ENCODE data around the gene HOXA5.

Gene HOXA5

DNA sequence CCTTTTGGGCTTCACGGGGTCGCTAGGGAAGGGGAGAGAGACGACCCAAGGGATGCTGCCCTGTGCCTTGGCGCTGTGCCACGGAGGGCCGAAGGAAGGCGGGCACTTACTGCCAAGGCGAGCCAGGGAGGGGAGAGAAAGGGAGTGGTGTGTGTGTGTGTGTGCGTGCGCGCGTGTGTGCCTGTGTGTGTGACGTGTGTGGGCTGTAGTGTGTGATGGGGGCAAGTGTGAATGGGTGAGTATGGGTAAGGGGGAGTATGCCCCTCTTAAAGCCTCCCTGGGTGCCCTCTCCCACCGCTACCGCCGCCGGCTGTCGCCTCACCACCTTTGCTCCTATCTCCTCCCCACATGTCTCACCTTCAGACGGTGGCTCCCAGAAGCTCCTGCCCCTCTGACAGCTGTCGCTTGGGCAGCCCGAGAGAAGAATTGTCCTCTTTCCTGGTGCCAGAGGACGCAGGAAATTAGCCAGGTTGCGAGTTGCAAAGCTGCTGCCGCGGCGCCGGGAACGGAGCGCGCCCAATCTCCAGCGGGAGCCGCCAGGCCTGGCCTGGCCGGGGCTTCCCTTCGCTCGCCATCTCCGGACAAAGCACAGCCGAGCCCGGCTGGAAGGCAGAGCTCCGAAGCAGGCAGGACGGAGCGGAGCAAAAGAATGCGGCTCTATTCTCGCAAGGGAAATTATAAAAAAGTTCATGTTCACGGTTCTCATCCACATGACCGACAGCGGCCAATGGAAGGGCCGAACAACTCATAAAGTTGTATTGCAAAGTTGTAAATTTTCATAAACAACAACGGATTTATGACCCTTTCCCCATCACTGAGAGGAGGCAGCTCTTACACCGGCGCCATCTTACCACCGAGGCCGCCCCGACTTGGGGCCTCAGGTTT lies 8.7 kb upstream of the HOXA5 start, which contains the start of gene HOXA3:
Gene HOXA3 (minus strand): TSS at position 653 of the 885 bp plus-strand sequence. CDS start 41,943 bp downstream, outside the sequence.
- intact Hi-C loops (cut with DNase I): no loop called here
- DNase-seq: peak in 3 of 10 donors; percentile 9 to 80 (median 29)

DNA sequence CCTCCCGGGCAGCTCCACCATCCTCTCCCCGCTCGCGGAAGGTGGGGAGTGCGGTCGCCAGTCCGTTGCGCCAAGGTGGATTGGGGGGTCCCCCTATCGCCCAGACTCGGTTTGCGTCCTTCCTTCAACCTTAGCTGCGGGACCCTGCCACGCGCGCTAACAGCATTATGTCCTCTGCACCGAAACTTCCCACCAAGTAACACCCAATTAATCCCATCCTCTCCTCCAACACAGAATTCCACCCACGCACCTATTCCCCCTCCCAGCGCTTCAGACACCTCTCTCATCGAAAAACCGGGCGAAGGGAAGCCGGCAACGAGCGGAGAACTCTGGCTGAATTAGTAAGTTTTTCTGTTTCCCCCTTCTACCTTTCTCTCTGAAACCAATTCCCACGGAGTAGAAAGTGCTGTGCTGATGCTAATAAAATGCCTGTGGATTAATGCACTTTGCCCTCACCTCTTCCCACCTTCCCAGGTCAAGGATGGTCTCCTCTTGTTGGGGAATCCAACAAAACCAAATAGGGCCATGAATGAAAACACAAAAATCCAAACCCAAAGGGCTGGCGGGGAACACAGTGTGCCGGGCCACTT lies 8.0 kb upstream of the HOXA5 start:
- DNase-seq: peak in 2 of 10 donors; percentile 13 to 69
- intact Hi-C loops (cut with DNase I): no loop called here

DNA sequence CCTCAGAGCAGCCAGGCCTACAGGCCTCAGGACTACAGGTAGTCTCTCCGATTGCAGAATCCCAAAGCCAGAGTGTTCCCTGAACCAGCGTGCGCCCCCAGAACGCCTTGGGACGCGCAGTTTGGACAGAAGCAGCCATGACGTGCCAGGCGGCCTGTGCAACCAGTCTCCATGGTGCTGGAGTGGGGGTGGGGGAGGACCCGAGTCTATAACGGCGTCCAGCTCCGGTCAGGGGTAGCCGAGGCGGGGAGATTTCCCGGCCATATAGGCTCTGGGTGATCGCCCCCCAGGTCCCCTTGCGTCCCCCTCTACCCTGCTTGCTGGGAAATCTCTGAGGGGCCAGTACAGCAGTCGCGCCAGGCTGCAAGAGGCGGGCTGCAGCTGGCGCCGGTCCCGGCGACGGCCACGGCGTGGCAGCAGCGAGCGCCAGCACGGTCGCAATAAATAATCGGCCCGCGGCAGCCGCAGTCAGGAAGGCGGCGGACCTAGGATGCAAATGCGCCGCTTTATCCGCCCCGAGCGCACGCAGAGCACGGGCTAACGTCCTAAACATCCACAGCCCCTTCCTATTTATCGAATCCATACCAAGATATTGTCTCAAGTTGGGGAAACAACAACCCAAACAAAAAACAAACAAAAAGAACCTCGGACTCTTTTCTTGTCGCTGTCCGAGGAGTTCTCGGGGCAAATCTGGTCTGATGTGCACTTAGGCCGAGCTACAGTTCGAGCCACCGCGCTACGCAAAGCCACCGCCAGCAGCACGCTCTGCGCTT lies 7.3 kb upstream of the HOXA5 start:
- DNase-seq: peak in 7 of 10 donors; percentile 28 to 85 (median 52)
- intact Hi-C loops (cut with DNase I): no loop called here

DNA sequence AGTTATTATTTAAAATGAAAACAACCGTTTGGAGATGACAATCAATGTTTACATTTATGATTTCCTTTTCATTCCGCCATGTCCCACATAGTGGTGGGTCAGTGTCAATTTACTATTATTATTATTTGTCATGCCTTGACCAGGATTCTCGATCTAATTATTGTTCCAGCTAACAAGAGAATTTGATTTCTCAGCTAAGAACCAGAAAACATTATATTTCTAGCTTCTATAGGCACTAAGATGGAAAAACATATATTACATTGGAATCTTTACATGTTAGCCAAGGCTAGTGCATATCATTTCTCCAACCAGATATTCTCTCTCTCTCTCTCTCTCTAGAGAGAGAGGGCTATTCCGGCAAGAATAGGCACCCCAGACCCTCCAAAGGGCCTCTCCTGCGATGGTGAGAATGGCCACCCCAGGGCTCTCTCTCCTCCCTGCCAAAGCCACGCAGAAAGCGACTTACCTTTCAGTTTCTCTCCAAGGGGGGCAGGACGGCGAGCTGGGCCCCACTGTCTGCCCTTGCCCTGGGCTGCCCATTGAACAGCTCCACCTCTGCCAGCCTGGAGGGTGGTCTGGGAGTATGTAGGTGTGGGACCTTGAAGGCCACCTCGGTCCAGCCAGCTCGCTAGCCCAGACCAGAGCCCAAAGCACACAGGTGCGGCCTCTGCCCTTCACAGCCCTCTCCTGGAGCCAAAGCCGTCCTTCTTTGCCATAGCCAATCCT lies 6.5 kb upstream of the HOXA5 start:
- intact Hi-C loops (cut with DNase I): no loop called here
- DNase-seq: peak in 3 of 10 donors; percentile 5 to 55 (median 38)

DNA sequence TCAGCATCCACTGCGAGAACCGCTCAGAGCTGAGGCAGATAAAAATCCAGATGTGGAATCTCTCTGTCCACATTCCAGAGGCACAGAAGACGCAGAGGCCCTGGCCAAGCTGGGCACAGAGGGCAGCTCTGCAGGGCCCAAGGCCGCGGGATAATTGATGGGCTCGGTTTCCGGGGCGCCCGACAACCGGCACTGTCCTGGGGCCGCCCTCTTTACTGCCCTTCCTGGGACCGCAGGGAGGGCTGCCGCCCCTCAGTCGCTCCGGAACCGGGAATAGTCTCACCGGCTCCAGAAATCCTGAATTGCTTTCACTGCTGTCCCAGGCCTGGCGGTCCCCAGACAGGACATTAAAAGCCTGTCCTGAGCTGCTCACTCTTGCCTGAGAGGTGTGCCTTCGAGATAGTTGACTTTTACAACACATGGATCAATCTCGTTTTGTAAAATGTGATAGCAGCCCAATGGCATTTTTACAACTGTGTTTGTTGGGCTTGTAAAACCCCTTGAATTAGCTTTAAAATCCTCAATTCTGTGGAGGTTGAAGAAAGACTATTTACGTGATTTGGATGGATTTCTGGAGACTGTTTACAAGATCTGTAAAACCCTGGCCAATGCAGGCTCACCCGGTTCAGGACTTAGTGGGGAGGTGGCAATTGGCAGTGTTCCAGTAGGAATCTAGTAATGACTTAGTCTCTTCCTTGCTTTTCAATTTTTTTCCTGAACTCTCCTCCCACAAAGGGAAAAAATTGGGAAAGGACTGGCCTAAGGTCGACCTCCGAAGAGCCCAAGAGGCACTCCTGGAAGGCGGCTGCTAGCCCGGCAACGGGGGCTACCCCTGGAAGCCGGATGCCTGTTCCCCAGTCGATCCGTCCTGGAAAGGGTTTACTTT lies 5.5 kb upstream of the HOXA5 start:
- intact Hi-C loops (cut with DNase I): no loop called here
- peak in 2 of 10 donors; percentile 62 to 67 for DNase-seq

DNA sequence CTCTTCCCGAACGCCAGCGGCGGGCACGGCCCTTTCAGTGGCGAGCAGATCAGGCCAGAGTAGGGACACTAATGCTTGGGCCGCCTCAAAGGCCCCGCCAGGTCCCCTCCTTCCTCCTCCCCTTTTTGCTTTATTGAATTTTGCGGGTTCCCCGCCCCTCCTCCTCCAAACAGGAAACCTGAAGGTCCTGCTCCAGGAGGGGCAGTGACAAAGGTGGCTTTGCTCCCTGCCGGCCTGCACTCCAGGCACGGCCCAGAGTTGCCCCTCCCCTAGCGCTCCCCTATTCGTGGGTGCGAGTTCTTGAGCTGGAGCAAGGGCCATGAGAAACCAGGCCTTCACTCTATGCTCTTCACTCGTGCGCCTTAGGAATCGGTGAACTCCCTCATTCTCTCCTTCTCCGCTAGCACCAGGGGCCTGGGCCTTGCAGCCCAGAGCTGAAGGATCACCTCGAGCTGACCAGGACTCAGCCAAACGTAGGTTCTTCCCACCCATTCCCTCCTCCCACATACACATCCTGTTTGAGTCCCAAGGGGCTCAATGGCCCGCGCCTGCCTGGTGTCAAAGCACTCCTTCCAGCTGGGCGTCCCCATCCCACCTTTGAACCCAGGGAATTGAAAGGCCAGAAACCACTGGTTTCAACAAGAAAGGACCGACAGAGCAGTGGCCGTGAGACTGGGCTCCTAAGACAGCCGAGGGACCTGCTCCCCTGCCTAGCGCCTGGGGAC lies 4.7 kb upstream of the HOXA5 start:
- peak in 4 of 10 donors; percentile 8 to 75 (median 41) for DNase-seq
- intact Hi-C loops (cut with DNase I): no loop called here

DNA sequence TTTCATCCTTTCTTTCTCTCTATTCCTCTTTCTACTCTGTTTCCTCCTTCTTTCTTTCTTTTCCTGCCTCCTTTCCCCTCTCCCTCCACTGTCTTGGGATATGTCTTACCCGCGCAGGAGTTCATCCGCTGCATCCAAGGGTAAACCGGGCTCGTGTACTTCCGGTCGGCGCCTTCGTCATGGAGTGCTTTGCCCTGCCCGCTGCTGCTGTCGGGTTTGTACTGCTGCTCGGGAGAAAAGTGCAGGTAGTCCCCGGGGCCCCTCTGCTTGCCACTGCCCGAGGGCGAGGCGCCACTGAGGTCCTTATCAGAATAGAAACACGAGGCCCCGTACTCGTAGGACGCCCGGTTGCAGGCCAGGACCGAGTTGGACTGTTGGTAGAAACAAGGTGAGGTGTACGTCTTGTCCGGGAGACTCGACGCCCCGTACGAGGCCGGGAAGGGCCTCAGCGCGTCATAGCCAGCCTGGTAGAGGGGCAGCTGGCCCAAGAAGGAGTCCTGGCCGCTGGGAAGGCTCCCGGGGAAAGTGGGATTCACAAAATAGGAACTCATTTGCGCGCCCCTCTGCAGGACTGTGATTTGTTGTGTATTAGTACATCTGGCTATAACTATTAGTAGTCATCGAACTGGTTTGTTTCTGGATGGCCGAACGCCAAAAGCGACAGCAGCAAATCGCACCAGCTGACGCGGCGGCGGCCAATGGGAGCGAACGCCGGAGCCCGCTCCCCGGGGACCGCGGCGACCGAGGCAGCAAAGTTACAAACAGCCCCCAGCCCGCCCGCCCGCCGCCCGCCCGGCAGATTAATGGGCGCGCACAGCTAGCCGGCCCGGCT lies 3.9 kb upstream of the HOXA5 start, which contains the start of gene HOXA6:
Gene HOXA6 (minus strand): TSS at position 576 of the 832 bp plus-strand sequence. CDS start 25 bp downstream, at position 551.
- DNase-seq: peak in 5 of 10 donors; percentile 13 to 69 (median 59)
- intact Hi-C loops (cut with DNase I): no loop called here

DNA sequence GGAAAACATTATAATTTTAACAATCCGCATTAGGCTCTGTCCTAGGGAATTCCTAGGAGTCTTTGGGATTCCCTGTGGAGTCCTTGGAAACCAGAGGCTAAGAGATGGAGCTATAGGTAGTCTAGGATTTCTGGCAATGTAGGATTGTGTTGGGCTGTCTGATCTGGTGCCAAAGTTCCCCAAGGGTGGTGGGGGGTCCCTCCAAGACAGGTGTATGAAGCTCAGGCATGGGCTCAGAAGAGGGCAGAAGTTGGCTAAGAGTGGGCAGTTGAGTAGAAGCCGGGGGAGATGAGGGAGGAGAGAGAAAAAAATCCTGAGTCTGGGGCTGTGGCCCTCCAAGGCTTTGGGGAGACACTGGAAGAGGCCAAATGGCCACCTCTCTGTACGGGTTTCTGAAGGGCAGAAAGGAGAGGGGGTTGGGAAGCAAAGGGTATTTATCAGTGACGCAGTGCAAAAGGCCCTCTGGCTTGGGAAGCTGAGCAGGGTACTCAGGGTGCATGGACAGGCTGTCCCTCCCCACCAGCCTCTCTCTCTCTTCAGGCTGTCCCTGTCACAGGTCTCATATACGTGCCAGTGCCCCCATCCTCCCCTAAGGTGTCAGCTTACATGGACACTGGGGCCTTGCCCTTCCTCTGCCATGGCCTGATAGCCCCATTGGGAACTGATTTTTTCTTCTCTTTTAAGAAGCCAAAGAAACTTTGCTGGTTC lies 3.2 kb upstream of the HOXA5 start:
- intact Hi-C loops (cut with DNase I): no loop called here
- DNase-seq: peak in 2 of 10 donors; percentile 10 to 42

DNA sequence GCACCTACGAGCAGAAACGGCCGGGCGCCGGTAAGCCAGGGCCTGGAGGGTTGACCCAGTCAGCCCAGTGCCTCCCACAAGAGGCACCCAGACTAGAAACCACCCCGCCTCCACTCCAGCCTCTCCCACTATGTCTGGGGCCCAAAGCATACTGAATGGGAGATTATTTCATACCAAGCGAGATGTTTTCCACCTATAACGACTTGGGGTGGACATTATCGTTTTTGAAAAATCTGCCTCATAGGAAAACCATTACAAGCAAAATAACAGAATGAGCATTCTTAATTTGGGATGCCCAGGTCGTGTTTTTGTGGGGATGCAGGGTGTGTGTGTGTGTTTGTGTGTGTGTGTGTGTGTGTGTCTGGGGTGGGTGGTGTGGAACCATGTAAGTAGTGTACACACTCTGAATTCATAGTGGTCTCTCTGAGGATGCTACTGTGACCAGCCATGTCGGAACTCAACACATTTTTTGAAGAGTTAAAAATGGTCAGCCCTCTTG lies 2.5 kb upstream of the HOXA5 start:
- intact Hi-C loops (cut with DNase I): no loop called here
- DNase-seq: peak in 2 of 10 donors; percentile 64 to 75

DNA sequence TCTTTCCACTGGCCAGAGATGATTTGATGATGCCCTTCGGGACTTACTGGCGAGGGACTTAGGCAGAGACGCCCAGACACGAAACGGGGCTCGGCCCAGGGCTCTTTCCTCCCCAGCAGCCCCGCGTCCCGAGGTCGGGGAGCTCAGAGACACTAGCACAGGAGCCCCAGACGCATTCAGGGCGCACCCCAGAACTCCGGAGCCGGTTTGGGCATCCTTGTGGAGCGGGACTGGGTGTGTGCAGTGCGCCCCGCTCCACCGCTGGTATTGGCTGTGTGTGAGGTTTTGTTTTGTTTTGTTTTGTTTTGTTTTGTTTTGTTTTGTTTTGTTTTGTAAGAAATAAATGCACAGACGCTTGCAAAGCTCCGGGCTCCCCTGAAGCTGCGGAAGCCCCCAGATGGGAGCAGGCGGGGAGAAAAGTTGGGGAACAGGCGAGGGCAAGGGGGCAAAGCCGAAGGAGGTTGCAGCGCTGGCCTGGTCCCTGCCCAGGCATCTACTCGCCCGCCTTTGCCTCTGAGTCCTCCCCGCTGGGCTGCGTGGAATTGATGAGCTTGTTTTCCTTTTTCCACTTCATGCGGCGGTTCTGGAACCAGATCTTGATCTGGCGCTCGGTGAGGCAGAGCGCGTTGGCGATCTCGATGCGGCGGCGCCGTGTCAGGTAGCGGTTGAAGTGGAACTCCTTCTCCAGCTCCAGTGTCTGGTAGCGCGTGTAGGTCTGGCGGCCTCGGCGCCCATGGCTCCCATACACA lies 1.9 kb upstream of the HOXA5 start:
- intact Hi-C loops (cut with DNase I): no loop called here
- peak in 2 of 10 donors; percentile 10 to 28 for DNase-seq

DNA sequence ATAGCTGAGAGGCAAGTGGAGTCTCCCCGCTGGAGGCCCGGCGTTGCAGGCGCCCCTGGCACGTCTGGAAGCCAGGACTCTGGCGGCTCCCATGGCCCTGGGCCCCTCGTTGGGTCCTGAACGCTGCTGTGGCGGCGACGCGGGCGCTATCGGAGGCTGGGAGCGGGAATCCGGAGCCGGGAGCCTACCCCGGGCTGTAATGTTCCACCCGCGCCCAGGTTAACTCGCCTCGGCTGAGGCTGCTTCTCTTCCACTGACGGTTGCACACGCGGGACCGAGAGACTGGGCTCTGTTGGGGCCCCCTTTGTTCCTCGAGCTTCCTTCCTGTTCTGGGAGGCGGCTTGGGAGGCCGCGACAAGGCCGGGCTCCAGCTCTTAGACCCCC lies 1.3 kb upstream of the HOXA5 start:
- DNase-seq: peak in 1 of 10 donors; percentile 35
- intact Hi-C loops (cut with DNase I): no loop called here

DNA sequence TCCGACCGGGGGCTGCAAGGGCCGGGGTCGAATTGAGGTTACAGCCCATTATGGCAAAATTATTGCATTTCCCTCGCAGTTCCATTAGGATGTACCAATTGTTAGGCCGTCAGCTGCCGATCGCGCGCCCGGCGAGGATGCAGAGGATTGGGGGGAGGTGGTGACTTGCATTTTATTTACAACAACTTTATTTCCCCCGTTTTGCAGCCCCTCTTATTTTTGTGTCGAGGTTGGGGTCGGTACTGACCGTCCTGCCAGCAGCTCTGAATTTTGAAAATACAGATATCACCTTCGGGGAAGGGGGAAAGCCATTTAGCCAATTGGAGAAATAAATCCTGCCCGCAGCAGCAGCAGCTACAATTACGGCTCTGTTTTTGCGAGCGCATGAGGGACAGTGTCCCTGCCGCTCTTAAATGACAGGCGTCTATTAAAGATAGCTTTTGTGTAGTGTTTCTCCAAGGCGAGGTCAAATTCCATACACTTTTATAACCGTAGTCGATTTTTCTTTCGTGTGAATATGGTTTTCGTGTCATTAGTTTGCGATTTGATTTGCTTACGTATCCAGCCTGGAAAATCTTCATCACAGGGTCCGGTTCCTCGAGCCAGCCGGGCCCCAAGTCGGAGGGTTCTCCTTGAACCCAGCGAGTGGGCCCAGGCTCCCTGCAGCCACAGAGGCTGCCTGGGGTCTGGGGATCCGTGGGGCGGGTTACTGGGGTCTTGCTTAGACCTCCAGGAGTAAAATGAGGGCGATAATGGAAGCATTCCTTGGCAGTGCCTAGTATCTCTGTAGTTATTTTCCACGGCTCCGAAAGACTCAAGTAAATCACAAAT lies 684 bp upstream of the HOXA5 start:
- peak in 1 of 10 donors; percentile 52 for DNase-seq
- intact Hi-C loops (cut with DNase I): no loop called here

DNA sequence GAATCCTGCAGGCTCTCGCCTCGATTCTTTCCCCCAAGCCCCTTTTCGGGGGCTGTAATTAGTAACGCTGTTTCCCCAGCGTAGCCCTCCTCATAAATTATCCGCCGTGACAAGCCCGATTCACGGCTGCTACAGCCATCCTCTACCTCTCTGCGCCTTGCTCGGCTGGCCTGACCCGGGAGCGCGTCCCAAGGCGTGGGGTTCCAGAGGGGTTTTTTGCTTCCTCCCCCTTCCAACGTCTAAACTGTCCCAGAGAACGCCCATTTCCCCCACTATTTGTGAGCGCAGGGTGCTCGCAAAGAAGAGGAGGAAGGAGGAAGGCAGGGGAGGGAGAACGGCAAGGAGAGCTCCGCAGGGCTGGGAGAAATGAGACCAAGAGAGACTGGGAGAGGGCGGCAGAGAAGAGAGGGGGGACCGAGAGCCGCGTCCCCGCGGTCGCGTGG lies 880 bp downstream of the HOXA5 start:
- intact Hi-C loops (cut with DNase I): no loop called here
- peak in 1 of 10 donors; percentile 35 for DNase-seq

DNA sequence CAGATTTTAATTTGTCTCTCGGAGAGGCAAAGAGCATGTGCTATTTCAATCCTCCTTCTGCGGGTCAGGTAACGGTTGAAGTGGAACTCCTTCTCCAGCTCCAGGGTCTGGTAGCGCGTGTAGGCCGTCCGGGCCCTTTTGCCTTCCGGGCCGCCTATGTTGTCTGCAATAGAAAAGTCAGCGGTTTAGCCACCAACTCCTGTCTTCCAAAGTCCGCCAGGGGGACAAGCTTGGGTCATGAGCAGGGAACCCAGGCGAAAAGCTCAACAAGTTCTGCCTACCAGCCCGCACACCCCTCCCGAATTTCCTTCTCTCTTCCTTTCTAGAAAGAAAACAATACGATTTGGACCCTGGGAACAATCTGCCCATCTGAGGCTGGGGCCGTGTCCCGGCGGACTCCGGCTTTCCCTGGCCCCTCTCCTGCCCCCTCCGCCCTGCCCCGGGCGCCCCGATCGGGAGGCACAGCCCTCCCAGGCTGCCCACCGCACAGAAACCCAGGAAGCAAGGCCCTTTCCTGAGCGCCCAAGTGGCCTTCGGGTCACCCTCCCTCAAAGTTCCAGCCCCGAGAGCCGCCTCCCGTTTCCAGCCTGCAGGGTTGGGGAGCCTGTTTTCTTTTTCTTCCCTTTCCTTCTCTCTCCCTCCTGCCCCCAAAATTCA lies 1.4 kb downstream of the HOXA5 start:
- DNase-seq: peak in 1 of 10 donors; percentile 31
- intact Hi-C loops (cut with DNase I): no loop called here
